OCI-LY1 (cell line): ENCODE results near the gene HAO2.

Experiments used
- EZH2 ChIP-seq: fragments of 200-600 bp; sonication (generic), shearing (Covaris generic); IDR thresholded peaks from 2 replicates; pipeline ENCODE4 v1.8.0; 2017; ENCODE audit warnings: borderline replicate concordance, mixed run types, mild to moderate bottlenecking, antibody characterized with exemption, low read length, moderate library complexity, mixed read lengths
- TF ChIP-seq, protein P1 (sequence below): fragments of 200-600 bp; sonication (generic), shearing (Covaris generic); IDR thresholded peaks from 2 replicates; pipeline ENCODE4 v1.5.1; 2017; ENCODE audit warnings: mild to moderate bottlenecking, antibody characterized with exemption, low read length, moderate library complexity, mixed read lengths

- TF ChIP-seq, protein P1, sequence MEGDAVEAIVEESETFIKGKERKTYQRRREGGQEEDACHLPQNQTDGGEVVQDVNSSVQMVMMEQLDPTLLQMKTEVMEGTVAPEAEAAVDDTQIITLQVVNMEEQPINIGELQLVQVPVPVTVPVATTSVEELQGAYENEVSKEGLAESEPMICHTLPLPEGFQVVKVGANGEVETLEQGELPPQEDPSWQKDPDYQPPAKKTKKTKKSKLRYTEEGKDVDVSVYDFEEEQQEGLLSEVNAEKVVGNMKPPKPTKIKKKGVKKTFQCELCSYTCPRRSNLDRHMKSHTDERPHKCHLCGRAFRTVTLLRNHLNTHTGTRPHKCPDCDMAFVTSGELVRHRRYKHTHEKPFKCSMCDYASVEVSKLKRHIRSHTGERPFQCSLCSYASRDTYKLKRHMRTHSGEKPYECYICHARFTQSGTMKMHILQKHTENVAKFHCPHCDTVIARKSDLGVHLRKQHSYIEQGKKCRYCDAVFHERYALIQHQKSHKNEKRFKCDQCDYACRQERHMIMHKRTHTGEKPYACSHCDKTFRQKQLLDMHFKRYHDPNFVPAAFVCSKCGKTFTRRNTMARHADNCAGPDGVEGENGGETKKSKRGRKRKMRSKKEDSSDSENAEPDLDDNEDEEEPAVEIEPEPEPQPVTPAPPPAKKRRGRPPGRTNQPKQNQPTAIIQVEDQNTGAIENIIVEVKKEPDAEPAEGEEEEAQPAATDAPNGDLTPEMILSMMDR: no peak
- no peak for TF ChIP-seq EZH2
Observed at GRCh38 chr1:119345398-119345797, 23.2 kb upstream of the HAO2 start.
